Pancreas (tissue), 10 donors: ENCODE measurements around the gene GMDS. TPM values are rescaled to one million over a fixed set of nuclear protein-coding genes. Genes with fewer than 3 reads are reported as not detected.

Experiments
- ATAC-seq, 4 donors: fragments of 200-7000 bp; cut with Tn5 transposase; one replicate each; pipeline versions ENCODE4 v1.8.0 to v1.9.1; 2020; ENCODE audit warnings: mild to moderate bottlenecking in 4 of 4, moderate library complexity in 4 of 4
- DNase-seq, 6 donors: peaks; one replicate each; pipeline ENCODE4 v3.0.0-alpha.2; 2020
- FAIRE-seq: peaks from 2 replicates; lab custom pipeline; 2012; peaks lifted over from hg19 to GRCh38; lab: Jason Lieb, UNC
- H3K27ac ChIP-seq, 4 donors: fragments of 200-600 bp; sonication (generic); 1 replicate in 3 of 4; 2 replicates in 1 of 4; pipeline versions ENCODE4 v1.5.0 to v1.8.0; 2020
- H3K27me3 ChIP-seq, 4 donors: fragments of 200-600 bp; one replicate each; pipeline ENCODE4 v1.8.0; 2021
- H3K36me3 ChIP-seq, 3 donors: fragments of 200-600 bp; sonication (generic) in 1 of 3; one replicate each; pipeline versions ENCODE4 v1.5.0 to v1.8.0; 2020 to 2021
- H3K4me1 ChIP-seq, 3 donors: fragments of 200-600 bp; one replicate each; pipeline ENCODE4 v1.8.0; 2021
- H3K4me3 ChIP-seq, 4 donors: fragments of 200-600 bp; sonication (generic) in 2 of 4; one replicate each; pipeline versions ENCODE4 v1.5.0 to v1.8.0; 2020 to 2021
- H3K9me3 ChIP-seq, 4 donors: fragments of 200-600 bp; one replicate each; pipeline ENCODE4 v1.8.0; 2021
- WGBS, 2 donors: extraction: QIAGEN DNeasy Blood & Tissue Kit; methylation state at CpG; one replicate each; pipeline ENCODE4 v1.1.7; 2013; 5-methylcytosine and 5-hydroxymethylcytosine counted together
- intact Hi-C, 3 donors: fragments of 100-400 bp; cut with DNase I; formaldehyde crosslinking; loops; one replicate each; pipeline versions ENCODE4 v1.11.1 to v1.14.2; 2022
- polyA plus RNA-seq, 2 donors: library from polyadenylated mRNA; stranded (reverse); fragments of 200-250 nt; gene quantifications; one replicate each; pipeline ENCODE4 v1.2.3, GENCODE V29; 2013
- total RNA-seq, 6 donors: library from RNA; stranded (reverse); fragmentation: NEBNext Ultra II Directional in 4 of 6; extraction: Animal tissue kit (Norgen Biotek cat#: 25700) in 4 of 6; gene quantifications; one replicate each; pipeline versions ENCODE4 v1.2.1 to v1.2.4, GENCODE V29; 2021 to 2023
- TF ChIP-seq, protein P1 (sequence below), 4 donors: fragments of 200-600 bp; sonication (generic) in 3 of 4; IDR thresholded peaks; one replicate each; pipeline versions ENCODE4 v1.5.0 to v1.8.0; 2021; ENCODE audit warnings: antibody characterized with exemption in 4 of 4
- donor health status: healthy with polysubstance abuse.
- donor health status: DM: no; HTN: no; CAD: no; lungs with moderate emphysema.
- donor health status: DM: no; HTN: no; CAD: no.
- donor health status: control.
- donor health status: control.
- donor health status: Bipolar disorder and iron deficiency.
- donor health status: DM: yes; HTN: yes; CAD: no.
- donor health status: DM: no; HTN: no; CAD: no.
- donor health status: DM: no; HTN: no; CAD: no.
- donor health status: DM: yes; HTN: yes; CAD: no.

GMDS gene
- total and polyA plus RNA-seq, 8 donors: 7.6 to 40.8 (median 26.5) TPM

DNA sequence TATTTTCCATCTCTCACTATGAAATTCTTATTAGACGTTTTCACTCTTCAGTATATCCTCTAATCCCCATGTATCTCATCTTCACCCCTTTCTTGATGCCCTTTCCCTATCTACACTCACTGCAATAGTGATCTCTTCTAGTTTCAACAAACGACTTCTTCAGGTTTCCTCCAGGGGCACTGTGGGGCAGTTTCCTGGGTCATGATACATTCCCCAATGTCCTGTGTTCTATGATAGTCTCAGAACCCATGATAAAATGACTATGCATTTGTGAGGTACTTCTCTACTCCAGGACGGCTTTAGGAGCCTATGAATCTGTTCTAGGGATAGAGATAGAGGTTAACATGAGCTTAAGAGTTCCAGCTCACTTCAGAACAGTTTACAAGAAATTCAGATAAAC lies 452.4 kb downstream of the GMDS start:
- no peaks in the 10 kb centered on the region for H3K36me3 ChIP-seq
- no peak overlapping the region for H3K27ac ChIP-seq
- H3K9me3 ChIP-seq: no peaks in the 10 kb centered on the region
- TF ChIP-seq, protein P1, sequence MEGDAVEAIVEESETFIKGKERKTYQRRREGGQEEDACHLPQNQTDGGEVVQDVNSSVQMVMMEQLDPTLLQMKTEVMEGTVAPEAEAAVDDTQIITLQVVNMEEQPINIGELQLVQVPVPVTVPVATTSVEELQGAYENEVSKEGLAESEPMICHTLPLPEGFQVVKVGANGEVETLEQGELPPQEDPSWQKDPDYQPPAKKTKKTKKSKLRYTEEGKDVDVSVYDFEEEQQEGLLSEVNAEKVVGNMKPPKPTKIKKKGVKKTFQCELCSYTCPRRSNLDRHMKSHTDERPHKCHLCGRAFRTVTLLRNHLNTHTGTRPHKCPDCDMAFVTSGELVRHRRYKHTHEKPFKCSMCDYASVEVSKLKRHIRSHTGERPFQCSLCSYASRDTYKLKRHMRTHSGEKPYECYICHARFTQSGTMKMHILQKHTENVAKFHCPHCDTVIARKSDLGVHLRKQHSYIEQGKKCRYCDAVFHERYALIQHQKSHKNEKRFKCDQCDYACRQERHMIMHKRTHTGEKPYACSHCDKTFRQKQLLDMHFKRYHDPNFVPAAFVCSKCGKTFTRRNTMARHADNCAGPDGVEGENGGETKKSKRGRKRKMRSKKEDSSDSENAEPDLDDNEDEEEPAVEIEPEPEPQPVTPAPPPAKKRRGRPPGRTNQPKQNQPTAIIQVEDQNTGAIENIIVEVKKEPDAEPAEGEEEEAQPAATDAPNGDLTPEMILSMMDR (IDR thresholded peaks at IDR 0.05): peak in 1 of 4 donors; percentile 24
- H3K4me1 ChIP-seq: peaks cover 5 to 22% (median 11%) of the 10 kb centered on the region in 3 donors
- H3K4me3 ChIP-seq: no peak overlapping the region
- ATAC-seq (peak; percentile 39 to 79 (median 56)), DNase-seq (peak in 1 of 6 donors; percentile 35), FAIRE-seq (no peak)
- no peaks in the 10 kb centered on the region for H3K27me3 ChIP-seq
- WGBS, 2 donors: 57 to 64% methylated on average over 3 of the region's 3 CpGs
- intact Hi-C loops: no loop called here

DNA sequence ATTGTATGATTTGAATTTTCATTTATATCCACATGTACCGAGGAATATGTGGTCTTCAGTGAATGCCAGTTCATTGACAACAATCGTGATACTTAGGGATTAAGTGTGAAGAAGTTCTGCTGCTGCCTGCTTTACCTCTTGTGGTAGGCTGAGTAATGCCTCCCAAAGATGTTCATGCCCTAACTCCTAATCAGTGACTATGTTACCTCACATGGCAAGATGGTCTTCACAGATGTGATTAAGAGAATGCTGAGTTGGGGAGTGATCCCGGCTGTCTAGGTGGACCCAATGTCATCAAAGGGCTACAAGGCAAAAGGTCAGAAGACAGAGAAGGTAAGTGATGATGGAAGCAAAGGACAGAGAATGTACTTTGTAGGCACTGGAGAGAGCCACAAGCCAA lies 454.7 kb downstream of the GMDS start:
- 95 to 99% methylated on average over 3 of the region's 3 CpGs for whole genome bisulfite sequencing, 2 donors
- H3K27me3 ChIP-seq: no peaks in the 10 kb centered on the region
- ATAC-seq: no peak
- no peak overlapping the region for H3K27ac ChIP-seq
- H3K36me3 ChIP-seq: no peaks in the 10 kb centered on the region
- FAIRE-seq: no peak
- H3K9me3 ChIP-seq: no peaks in the 10 kb centered on the region
- intact Hi-C loops: no loop called here
- TF ChIP-seq, protein P1 (IDR thresholded peaks at IDR 0.05): no peak
- no peak overlapping the region for H3K4me3 ChIP-seq
- no peak for DNase-seq
- peaks cover 0 to 16% (median 0%) of the 10 kb centered on the region in 3 donors for H3K4me1 ChIP-seq

DNA sequence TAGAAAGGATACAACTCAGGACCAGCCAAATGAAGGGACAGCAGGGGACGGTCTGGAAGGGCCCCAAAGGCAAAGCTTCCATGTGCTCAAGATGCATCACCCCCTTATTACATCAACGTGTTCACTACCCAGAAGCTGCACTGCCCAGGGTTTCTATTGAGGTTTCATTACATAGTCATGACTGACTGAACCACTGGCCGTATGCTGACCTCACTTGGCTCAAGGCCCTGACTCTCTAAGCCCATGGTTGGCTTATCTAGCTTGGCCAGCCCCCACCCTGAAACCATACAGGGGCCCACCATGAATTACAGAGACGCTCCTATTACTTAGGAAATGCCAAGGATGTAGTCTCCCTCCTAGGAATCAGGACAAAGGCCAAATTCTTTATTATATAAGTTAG lies 456.3 kb downstream of the GMDS start:
- DNase-seq (no peak), FAIRE-seq (no peak), ATAC-seq (peak in 2 of 4 donors; percentile 16 to 31)
- no peaks in the 10 kb centered on the region for H3K9me3 ChIP-seq
- H3K4me3 ChIP-seq: no peak overlapping the region
- H3K27me3 ChIP-seq: no peaks in the 10 kb centered on the region
- no peak overlapping the region for H3K27ac ChIP-seq
- H3K36me3 ChIP-seq: no peaks in the 10 kb centered on the region
- WGBS, 2 donors: 91 to 96% methylated on average over 4 of the region's 4 CpGs
- TF ChIP-seq, protein P1 (IDR thresholded peaks at IDR 0.05): no peak
- intact Hi-C loops: no loop called here
- H3K4me1 ChIP-seq: peaks cover 0 to 16% (median 0%) of the 10 kb centered on the region in 3 donors

DNA sequence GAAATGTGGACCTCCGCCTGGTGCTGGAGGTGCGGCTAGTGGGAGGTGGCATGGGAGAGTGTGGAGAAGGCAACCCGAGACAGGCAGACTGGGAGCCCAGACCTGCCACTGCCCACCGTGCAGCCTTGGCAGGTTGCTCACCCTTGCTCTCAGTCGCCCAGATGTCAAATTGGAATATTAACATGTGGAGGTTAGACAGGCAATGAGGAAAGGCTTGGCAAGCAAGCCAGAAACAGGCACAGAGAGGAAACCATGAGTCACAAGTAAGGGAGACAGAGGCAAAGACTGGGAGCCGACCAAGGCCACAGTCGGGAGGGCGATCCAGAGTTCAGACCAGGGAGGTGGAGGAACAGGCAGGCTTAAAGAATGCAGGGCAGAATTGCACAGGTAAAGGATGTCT lies 457.5 kb downstream of the GMDS start:
- TF ChIP-seq, protein P1 (IDR thresholded peaks at IDR 0.05): no peak
- peaks cover 0 to 16% (median 0%) of the 10 kb centered on the region in 3 donors for H3K4me1 ChIP-seq
- no peak overlapping the region for H3K4me3 ChIP-seq
- ATAC-seq: peak; percentile 89 to 97 (median 94)
- FAIRE-seq: no peak
- peak overlapping the region in 1 of 4 donors; percentile 53 for H3K27ac ChIP-seq
- H3K36me3 ChIP-seq: no peaks in the 10 kb centered on the region
- H3K27me3 ChIP-seq: no peaks in the 10 kb centered on the region
- WGBS, 2 donors: 52 to 54% methylated on average over 8 of the region's 8 CpGs
- DNase-seq: peak in 4 of 6 donors; percentile 54 to 76 (median 64)
- intact Hi-C loops: no loop called here
- H3K9me3 ChIP-seq: no peaks in the 10 kb centered on the region
